ENCODE results near the gene SERTAD1.
"Not testable (repeated sequence)": the region's sequence is repeated elsewhere in the genome, so short reads cannot be mapped to it uniquely, and the experiment has no call there.

SERTAD1 gene

DNA sequence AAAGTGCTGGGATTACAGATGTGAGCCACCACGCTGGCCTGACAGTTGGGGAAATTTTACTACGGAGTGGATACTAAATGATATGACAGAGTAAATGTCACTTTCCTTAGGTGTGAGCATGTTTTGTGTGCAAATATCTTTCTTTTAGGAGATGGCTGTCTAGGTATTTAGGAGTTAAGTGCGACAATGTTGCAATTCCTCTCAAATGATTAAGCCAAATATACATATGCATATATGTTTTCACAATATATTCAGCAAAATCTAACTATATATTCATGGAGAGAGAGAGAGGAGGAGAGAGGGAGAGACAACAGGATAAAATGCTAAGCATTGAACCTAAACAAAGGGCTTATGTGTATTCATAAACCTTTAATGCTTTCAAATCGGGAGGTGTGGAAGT is 23.7 kb upstream of the SERTAD1 start:
- DNase-seq = no peak

DNA sequence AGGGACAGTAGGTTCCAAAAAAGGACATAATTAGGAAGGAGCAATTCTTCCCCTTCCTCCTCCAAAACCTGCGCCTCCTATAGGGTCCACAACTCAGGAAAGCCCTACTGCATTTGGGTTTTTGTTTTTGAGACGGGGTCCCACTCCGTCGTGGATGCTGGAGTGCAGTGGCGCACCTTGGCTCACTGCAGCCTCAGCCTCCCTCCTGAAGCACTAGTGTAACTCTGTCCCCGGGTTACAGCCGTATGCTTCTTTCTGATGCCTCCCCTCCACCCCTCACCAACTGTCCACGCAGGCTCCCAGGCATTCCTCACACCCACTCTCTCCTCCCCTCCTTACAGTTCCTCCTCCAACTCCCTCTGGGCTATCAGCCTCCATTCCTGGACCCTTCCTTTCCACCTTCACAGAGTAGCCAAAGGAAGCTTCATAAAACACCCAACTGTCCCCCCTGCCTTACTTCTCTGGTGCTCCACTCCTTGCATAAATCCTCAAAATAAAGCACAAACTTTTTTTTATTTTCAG is 20.5 kb upstream of the SERTAD1 start:
- DNase-seq = no peak

DNA sequence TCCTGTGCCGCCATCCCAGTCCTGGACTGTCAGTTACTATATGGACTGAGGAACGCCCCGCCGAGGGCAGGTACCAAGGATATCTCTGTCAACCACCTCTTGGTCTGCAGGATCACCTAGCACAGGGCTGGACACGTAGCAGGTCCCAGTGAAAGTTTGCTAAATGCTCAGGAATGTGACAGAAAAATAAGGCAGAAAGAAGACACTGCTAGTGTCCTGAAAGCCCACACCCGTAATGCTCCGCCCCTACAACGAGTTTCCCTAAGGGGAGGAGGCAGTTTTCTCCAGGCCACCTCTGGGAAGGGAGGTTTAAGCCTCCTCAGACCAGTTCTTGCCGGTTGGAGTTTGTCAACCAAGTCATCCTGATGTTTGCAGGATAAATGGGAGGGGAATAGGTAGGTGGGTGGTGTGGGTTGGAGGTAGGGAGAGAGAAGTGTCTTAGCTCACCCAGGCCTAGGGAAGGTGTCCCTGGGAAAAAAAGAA is 20.0 kb upstream of the SERTAD1 start:
- DNase-seq = no peak

DNA sequence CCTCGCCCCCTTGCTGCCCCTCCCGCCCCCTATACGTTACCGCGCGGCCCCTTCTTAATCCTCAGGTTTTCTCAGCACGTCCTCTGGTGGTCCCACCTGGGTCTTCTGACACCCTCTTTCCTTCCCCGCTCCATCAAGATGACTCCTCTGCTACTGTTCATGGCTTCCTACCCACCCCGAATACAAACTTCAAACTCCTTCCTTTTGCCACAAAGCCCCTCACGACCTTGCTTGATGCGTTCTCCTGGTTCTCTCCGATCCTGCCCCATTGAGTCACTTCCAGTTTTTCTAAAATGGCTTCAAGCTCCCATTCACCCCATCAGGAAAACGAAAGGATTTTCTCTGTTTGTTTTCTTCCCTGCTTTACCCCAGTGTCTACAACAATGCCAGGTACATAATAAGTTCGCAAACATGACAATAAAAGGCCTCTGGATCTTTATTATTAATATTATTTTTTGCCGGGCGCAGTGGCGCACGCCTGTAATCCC is 19.1 kb upstream of the SERTAD1 start:
- DNase-seq = no peak

DNA sequence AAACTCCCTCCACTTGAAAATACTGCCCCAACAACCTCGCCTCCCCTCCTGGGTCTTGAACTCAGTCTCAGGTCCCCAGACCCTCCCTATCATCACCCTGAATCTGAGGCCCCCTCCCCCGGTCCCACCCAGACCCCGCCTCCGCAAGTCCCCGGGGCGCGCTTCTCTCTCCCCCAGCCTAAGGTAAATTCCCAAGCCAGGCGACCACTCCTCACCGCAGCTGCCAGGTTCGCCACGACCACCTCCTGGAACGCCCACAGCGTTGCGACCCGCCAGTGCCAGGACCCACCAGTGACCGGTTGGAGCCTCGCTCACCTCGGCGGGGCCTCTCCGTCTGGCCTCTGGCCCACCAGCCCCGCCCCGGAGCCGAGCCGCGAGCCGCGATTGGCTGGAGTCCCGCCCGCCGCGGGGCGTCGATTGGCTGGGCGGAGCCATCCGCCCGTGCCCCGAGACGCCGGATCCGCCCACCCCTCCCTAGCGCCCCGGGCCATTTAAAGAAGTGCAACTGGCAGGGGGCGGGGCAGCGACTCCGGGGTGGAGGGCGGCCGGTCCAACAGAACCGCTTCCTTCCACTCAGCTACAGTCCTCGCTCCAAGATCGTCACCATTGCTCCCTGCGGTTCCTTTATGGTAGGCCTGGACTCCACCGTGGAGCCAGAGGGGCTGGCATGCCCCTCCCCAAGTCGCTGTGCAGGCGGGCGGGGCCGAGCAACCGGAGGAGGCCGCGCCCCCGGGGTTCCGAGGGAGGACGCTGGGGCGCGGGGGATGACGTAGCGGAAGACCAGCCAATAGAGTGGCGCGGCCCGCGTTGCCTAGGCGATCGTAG is 18.4 kb upstream of the SERTAD1 start, which contains the start of gene SERTAD3:
SERTAD3 (minus strand) TSS at position 336 of the 825 bp plus-strand sequence. CDS start 2,255 bp downstream, outside the sequence.
- DNase-seq = peak; percentile 90

DNA sequence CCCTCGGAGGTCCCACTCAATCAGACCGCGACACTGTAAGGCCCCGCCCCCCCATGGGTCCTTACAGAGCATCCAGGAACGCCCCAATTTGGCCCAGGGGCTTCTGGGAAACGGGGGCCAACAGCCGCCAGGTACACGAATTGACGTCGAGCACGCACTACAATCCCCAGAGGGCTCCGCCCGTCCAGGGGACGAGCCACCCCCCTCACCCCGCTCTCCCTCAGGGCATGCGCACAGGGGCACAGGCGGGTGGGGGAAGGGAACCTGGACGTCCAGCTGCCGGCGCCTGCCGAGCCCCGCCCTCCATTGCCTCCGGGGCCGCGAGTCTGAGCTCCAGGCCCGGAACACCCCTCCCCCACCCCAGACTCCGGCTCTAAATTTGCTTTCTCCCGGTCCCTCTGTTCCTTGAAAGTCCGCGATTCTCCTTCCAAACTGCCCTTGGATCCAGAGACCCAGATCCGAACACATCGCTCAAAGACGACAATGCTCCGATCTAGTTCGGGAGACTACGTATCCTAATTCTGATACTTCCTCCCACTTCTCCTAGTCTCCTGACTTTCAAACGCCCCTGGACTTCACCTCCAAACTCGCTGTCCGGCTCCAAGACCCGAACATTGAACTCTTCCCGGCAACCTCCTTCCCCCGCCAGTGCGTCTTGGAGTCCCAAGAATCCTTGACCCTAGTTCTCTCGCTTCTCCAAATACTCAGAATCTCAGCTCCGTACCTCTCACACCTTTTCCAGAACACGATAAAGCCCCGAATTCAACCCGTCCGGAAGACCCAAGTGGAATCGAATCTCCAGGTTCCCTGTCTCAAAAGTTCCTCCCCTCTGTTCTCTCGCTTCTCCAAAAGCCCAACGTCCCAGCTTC is 17.6 kb upstream of the SERTAD1 start:
- DNase-seq = peak; percentile 99

DNA sequence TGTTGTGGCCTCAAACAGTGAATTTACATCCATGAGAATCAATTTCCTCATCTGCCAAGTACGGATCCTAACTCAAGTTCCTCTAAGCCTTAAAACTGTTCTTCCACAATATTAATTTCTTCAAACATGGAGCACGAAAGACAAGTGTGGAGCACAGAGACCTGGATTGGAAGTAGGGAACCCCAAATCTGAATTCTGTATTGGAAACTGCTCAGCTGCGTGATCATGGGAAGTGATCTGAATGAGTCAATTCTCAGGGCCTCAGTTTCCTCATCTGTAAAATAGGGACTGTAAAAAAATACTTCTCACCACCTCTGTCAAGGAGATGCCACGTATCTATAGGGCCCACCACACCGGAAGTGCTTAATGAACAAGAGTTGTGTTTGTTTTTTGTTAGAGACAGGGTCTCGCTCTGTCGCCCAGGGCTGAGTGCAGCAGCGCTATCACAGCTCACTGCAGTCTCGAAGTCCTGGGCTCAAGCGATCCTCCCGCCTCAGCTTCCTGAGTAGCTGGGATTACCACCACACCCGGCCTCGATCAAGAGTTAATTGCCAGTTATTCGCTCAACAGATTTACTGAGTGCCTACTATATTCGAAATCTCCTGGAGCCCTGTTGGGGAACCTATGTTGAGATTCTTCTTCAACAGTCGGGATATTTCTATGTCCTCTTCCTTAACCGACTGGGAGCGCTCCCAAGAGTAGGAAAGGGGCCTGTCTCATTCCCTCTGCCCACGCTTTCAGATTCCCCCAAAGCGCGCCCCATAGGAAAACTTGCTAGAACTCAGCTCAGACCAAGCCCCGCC is 16.7 kb upstream of the SERTAD1 start:
- no peak for DNase-seq

DNA sequence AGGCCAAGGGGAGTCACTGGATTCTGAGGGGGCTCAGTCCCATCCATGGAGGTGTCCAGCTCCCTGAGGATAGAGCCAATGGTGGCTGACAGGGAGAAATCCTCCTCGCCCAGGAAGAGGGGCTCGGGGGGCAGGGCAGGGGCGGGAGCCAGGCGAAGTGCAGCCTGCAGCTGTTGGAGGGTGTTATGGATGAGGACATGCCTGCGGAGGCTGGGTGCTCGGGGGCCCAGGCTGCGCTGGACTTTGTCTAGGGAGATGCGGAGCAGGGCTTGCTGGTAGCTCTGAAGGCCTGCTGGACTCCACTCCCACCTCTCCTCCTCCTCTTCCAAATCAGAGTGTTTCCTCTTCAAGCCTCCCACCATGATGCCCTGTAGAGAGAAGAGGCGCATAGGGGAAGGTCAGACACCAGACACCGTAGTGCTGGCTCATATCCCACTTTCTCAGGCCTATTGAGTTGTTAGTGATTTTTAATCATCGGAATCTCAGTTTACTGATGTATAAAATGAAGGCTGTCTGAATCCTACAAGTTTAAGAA is 16.0 kb upstream of the SERTAD1 start:
- DNase-seq = no peak

DNA sequence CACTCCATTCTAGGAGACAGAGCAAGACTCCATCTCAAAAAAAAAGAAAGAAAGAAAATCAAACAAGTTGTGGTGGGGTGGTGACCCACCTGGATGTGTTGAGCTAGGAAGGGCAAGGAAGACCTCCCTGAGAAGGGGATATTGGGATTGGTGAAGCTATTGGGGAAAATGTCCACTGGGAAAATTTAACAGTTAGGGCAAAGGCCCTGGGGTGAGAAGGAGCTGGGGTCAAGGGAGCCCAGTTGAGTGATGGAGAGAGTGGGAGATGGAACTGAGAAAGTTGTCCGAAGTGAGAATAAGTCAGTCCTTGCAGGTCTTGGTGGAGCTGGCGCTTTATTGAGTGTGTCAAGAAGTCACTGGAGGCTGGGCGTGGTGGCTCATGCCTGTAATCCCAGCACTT is 12.5 kb upstream of the SERTAD1 start:
- DNase-seq = no peak

DNA sequence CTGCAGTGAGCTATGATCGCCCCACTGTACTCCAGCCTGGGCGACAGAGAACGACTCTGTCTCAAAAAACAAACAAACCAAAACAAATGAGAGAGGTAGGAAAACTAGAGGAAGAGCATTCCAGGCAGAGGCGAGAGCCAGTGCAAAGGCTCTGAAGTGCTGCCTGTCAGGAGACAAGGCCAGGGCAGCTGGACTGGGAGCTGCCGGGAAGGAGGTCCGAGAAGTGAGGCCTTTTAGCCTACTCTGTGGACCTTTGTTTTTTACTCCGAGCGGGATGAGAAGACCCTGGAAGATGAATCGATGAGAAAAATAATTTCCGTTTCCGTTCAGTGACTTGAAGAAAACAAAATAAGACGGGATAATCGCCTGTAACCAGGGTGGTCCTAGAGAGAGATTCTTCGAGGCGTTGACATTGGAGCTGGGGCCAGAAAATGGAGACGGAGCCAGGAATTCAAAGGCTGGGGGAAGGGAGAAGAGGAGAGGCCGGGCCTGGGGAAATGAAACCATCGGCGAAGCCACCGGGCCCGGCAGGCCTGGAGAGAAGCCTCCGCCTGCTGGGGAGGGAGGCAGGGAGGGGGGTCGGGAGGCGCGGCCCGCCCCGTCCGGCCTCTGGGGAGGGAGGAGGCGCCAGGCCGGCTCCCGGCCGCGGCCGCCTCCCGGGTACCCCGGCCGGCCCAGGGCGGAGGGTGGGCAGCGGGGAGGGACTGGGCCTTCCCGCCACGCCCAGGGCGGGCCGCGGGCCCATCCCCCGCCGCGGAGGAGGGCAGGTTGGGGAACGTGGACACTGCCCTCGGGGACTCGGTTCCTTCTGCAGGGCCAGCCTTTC is 7.8 kb upstream of the SERTAD1 start:
- peak; percentile 76 for DNase-seq

DNA sequence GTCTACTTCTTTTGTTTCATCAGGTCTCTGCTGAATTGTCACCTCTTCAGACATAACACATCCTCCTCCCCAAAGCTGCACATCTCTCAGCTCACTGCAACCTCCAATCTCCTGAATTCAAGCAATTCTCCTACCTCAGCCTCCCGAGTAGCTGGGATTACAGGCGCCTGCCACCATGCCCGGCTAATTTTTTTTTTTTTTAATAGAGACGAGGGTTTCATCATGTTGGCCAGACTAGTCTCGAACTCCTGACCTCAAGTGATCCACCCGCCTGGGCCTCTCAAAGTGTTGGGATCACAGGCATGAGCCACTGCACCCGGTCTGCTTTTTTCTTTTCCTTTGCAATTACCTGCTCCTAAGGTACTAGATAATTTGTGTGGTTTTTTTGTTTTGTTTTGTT is 7.0 kb upstream of the SERTAD1 start:
- not testable (repeated sequence) for DNase-seq

DNA sequence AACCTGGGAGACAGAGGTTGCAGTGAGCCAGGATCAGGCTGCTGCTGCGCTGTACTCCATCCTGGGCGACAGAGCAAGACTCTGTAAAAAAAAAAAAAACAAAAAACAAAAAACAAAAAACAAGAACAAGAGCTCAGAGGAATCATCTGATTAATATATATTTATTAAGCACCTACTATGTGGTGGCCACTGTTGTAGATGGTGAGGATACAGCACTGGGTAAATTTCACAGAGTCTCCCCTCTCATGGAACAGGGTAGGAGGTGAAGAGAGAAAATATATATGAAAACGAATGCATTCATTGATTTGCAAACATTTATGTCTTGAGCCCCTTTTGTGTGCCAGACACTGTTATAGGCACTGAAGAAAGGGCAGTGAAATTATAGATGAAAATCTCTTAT is 5.9 kb upstream of the SERTAD1 start:
- DNase-seq = no peak

DNA sequence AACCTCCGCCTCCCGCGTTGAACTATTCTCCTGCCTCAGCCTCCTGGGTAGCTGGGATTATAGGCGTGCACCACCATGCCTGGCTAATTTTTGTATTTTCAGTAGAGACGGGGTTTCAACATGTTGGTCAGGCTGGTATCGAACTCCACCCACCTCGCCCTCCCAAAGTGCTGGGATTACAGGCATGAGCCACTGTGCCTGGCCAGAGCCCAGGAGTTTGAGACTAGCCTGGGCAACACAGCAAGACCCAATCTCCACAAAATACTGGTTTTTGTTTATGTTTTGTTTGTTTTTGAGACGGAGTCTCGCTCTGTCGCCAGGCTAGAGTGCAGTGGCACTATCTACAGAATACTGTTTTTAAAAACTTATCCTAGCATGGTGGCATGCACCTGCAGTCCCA is 4.5 kb upstream of the SERTAD1 start:
- DNase-seq = not testable (repeated sequence)

DNA sequence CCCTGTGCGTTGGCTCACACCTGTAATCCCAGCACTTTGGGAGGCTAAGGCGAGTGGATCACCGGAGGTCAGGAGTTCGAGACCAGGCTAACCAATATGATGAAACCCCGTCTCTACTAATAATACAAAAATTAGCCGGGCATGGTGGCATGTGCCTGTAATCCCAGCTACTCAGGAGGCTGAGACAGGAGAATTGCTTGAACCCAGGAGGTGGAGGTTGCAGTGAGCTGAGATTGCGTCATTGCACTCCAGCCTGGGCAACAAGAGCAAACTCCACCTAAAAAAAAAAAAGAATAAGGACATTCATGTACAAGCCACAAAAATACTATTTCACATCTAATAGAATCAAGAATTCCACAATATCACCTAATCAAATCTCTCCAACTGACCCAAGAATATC is 2.4 kb upstream of the SERTAD1 start:
- DNase-seq = not testable (repeated sequence)

DNA sequence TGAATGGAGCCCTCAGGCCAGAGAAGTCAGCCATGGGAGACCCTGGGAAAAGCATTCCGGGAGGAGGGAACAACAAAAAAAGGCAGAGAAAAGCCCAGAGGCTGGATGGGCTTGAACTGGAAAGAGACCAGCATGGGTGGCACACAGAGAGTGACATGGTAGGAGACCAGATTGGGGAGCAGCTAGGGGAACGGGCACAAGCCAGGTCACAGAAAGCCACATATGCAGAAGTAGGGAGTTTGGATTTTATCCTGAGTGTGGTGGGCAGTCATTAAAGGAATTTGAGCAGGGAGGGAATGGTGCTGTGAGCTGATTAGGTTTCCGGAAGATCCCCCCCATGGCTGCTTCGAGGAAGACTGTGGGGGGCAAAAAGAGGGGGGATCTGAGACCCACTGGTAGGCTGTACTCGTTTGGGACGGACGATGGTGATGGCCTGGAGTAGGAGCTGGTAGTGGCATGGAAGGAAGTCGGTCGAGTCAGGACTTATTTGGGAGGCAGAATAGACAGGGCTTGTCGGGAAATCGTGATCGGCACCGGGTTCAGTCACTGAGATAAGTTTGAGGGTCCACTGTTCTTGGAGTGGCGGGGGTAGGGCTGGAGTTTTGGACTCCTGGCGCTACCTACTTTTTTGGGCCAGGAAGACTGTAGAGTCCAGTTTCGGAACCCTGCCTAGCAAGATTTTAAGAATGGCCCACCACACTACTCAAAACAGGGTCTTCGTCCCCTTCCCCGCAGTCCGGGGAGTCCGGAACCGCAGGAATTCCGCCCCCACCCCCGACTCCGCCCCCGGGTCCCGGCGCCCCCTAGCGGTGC is 949 bp downstream of the SERTAD1 start:
- no peak for DNase-seq

DNA sequence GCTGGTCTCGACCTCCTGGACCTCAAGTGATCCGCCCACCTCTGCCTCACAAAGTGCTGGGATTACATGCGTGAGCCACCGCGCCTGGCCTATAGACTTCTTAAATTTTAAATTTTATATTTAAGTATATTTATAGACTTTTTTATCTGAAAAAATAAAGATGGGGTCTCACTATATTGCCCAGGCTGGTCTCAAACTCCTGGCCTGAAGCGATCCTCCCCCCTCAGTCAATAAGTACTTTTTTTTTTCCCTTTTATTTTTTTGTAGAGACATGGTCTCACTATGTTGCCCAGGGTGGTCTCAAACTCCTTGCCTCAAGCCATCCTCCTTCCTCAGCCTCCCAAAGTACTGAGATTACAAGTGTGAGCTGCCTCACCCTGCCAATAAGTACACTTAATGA is 1.9 kb downstream of the SERTAD1 start:
- no peak for DNase-seq

DNA sequence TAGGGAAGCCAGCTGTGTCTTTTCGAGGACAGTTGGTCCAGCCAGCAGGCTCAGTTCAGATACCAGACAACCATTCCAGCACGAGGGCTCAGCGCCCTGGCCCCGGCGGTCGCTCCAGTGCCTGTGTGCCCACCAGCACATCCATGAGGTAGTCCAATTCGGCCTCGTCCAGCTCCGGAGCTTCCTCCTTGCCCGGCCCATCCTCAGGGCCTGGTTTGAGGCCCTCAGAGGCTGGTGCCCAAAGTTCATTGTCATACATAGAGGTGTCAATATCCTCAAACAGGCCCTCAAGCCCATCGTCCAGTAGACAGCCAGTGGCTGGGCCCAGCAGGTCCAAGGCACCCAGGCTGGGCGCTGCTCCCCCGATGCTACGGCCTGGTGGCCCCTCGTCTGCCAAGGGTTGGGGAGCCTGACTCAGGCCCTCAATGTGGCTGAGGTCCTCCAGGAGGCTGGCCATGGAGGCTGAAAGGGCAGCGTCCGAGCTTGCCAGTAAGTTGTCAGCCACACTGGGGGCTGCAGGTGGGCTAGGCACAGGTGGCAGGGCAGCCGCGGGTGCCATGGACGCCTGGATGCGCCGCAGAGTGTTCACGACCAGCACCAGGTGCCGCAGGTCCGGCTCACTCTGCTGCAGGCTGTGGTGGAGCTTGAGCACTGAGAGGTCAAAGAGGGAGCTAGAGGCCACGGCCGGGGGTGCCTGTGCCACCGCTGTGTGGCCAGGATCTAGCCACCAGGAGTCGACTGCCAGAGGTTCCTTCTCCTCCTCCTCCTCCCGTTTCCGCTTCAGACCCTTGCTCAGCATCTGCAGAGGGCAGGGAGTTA is 2.8 kb downstream of the SERTAD1 start:
- no peak for DNase-seq

DNA sequence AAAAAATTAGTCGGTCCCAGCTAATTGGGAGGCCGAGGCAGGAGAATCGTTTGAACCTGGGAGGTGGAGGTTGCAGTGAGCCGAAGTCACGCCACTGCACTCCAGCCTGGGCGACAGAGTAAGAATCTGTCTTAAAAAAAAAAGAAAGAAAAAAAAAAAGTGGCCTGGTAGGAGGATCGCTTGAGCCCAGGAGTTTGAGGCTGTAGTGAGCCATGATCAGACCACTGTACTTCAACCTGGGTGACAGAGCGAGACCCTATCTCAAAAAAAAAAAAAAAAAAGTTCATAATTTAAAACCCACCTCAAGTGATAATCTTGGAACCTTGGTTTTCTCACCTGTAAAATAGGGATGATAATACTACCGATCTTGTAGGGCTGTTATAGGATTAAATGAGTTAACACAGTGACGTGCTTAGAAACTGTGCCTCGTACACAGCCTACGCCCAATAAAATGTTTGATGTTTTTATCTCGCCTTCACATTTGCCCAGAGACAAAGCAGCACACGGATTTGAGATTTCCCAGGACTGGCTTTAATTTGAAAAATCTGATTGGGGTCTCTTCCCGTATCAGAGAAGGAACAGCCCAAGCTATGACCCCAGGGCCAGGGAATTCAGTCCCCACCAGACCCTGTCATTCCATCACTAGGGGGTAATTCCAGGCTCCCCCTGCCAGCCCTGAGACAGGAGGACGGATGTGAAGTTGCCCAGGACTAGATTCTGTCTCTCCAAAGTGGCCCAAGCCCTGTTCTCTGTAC is 3.6 kb downstream of the SERTAD1 start:
- DNase-seq = no peak

Measured in DMS153 (cell line).